Measurements from ENCODE around the gene ENO3.

ENO3 gene

GRCh38 chr17:4949321-4950074, 1.4 kb upstream of the ENO3 start:
- DNase-seq (ENCODE audit: low spot score) (peak; percentile 67), FAIRE-seq (no peak)

- no peak for DNase-seq (ENCODE audit: low spot score)
- FAIRE-seq, result no peak
Observed at GRCh38 chr17:4950075-4950745, 709 bp upstream of the ENO3 start.

GRCh38 chr17:4951486-4951885, 567 bp downstream of the ENO3 start:
- FAIRE-seq, result no peak
- DNase-seq (ENCODE audit: low spot score), result no peak

GRCh38 chr17:4953451-4953961, 2.6 kb downstream of the ENO3 start:
- DNase-seq (ENCODE audit: low spot score) (peak; percentile 31), FAIRE-seq (no peak)

- FAIRE-seq (no peak), DNase-seq (ENCODE audit: low spot score) (no peak)
Observed at GRCh38 chr17:4955091-4955490, 4.2 kb downstream of the ENO3 start.

- DNase-seq (ENCODE audit: low spot score) (no peak), FAIRE-seq (no peak)
Observed at GRCh38 chr17:4956493-4957061, 5.7 kb downstream of the ENO3 start.

- no peak for DNase-seq (ENCODE audit: low spot score)
- no peak for FAIRE-seq
Observed at GRCh38 chr17:4958102-4958501, 7.2 kb downstream of the ENO3 start.

- FAIRE-seq, result no peak
Observed at GRCh38 chr17:4959261-4959965, 8.5 kb downstream of the ENO3 start.

GRCh38 chr17:4960279-4960922, 9.5 kb downstream of the ENO3 start:
- DNase-seq (ENCODE audit: low spot score), result no peak
- no peak for FAIRE-seq

More at GRCh38 chr17:4959261-4959965, 8.5 kb downstream of the ENO3 start:
- no peak for DNase-seq (ENCODE audit: low spot score)

- DNase-seq (ENCODE audit: low spot score) (no peak), FAIRE-seq (no peak)
Observed at GRCh38 chr17:4965311-4965986, 14.5 kb downstream of the ENO3 start.

GRCh38 chr17:4966844-4967538, 16.1 kb downstream of the ENO3 start:
- peak; percentile 100 for DNase-seq (ENCODE audit: low spot score)
- peak; percentile 95 for FAIRE-seq

GRCh38 chr17:4967539-4968485, 16.9 kb downstream of the ENO3 start, which contains the start of gene SPAG7:
Gene SPAG7 (minus strand): TSS chr17:4967817. CDS start chr17:4967804, 13 bp downstream.
- DNase-seq (ENCODE audit: low spot score) (peak; percentile 87), FAIRE-seq (peak; percentile 57)

GRCh38 chr17:4968486-4969046, 17.6 kb downstream of the ENO3 start:
- FAIRE-seq, result peak; percentile 37
- peak; percentile 77 for DNase-seq (ENCODE audit: low spot score)

GRCh38 chr17:4969047-4969550, 18.2 kb downstream of the ENO3 start:
- DNase-seq (ENCODE audit: low spot score), result peak; percentile 87

GRCh38 chr17:4969551-4970173, 18.7 kb downstream of the ENO3 start:
- DNase-seq (ENCODE audit: low spot score) (peak; percentile 36), FAIRE-seq (no peak)

More at GRCh38 chr17:4969047-4969550, 18.2 kb downstream of the ENO3 start:
- FAIRE-seq, result peak; percentile 69

- DNase-seq (ENCODE audit: low spot score) (no peak), FAIRE-seq (no peak)
Observed at GRCh38 chr17:4970273-4970672, 19.4 kb downstream of the ENO3 start.

GRCh38 chr17:4971826-4972225, 20.9 kb downstream of the ENO3 start:
- FAIRE-seq, result no peak
- DNase-seq (ENCODE audit: low spot score), result no peak

- FAIRE-seq (no peak), DNase-seq (ENCODE audit: low spot score) (no peak)
Observed at GRCh38 chr17:4972322-4972721, 21.4 kb downstream of the ENO3 start.

Data from RCC 7860 (cell line).